ENCODE measurements around the gene CHCHD6. TPM values are rescaled to one million over a fixed set of nuclear protein-coding genes. Genes with fewer than 3 reads are reported as not detected.

The CHCHD6 gene
- total RNA-seq (2022; extraction: Qiagen RNA extraction), result 16.2 to 23.2 TPM (median 21.4 TPM) in 5 replicates

GRCh38 chr3:126703512-126704493, at the start of gene CHCHD6:
CHCHD6 (plus strand) TSS chr3:126704240; CDS start chr3:126704313, 73 bp downstream.

GRCh38 chr3:126654571-126655383, 49.3 kb upstream of the CHCHD6 start, which contains the start of gene TXNRD3:
TXNRD3 (minus strand) TSS chr3:126655124.

GRCh38 chr3:126982471-126983175, 278.6 kb downstream of the CHCHD6 start, which contains the start of gene PLXNA1:
PLXNA1 (plus strand) TSS chr3:126983115; CDS start chr3:126988594, 5,479 bp downstream.

Other genes with a start within 250 kb of the CHCHD6 start
- gene ZXDC, start 228.3 kb upstream of the CHCHD6 start, total RNA-seq (2022; extraction: Qiagen RNA extraction), result 6.8 to 9.0 TPM (median 8.4 TPM) in 5 replicates
- gene UROC1, start 186.5 kb upstream of the CHCHD6 start, total RNA-seq (2022; extraction: Qiagen RNA extraction), result not detected in 5 replicates
- 0.40 to 1.3 TPM (median 0.85 TPM) in 5 replicates for gene CHST13, start 180.1 kb upstream of the CHCHD6 start, total RNA-seq (2022; extraction: Qiagen RNA extraction)
- gene C3orf22, start 145.3 kb upstream of the CHCHD6 start, total RNA-seq (2022; extraction: Qiagen RNA extraction), result not detected in 5 replicates
- gene TXNRD3, start 49.1 kb upstream of the CHCHD6 start, total RNA-seq (2022; extraction: Qiagen RNA extraction), result 5.9 to 9.9 TPM (median 7.4 TPM) in 5 replicates

Measured in A549 treated with Mapracorat at 1 μM for 4 hours (cell line).